H1 (cell line): ENCODE results near the gene CCL24. TPM values are rescaled to one million over a fixed set of nuclear protein-coding genes. Genes with fewer than 3 reads are reported as not detected.
"Not testable (repeated sequence)": the region's sequence is repeated elsewhere in the genome, so short reads cannot be mapped to it uniquely, and the experiment has no call there.

Experiments
- CTCF ChIA-PET: fragments of 300-600 bp; sonication (Branson Sonifier 250); formaldehyde crosslinking; loops from one replicate; lab custom pipeline; 2021; ENCODE audit not compliant: partially characterized antibody; lab: Charles Lee
- POLR2A ChIA-PET: fragments of 300-600 bp; sonication (Branson Sonifier 250); formaldehyde crosslinking; loops from one replicate; lab custom pipeline; 2021; ENCODE audit warnings: inconsistent platforms; ENCODE audit not compliant: partially characterized antibody; lab: Charles Lee
- DNase-seq, 2 experiments: peaks; one replicate each; pipeline versions ENCODE4 v3.0.0 to v3.0.0-alpha.2; 2010 to 2022; ENCODE audit warnings: low spot score in 2 of 2, low read depth in 1 of 2, mixed read lengths in 1 of 2
- FAIRE-seq: peaks from 2 replicates; lab custom pipeline; 2011; peaks lifted over from hg19 to GRCh38; lab: Jason Lieb, UNC
- H2AFZ ChIP-seq: 2 replicates; pipeline ENCODE4 v1.8.1; 2012; ENCODE audit warnings: low read length, inconsistent platforms
- H2AK5ac ChIP-seq: 2 replicates; pipeline ENCODE4 v1.6.1; 2013; ENCODE audit warnings: low read depth, low read length
- H2BK120ac ChIP-seq: replicated peaks from 2 replicates; pipeline ENCODE3; 2013; ENCODE audit warnings: low read depth, low read length, inconsistent platforms
- H2BK12ac ChIP-seq: 2 replicates; pipeline ENCODE4 v1.6.1; 2013; ENCODE audit warnings: low read depth, low read length
- H2BK15ac ChIP-seq: 2 replicates; pipeline ENCODE4 v1.6.1; 2013; ENCODE audit warnings: low read length
- H2BK20ac ChIP-seq: 2 replicates; pipeline ENCODE4 v1.6.1; 2013; ENCODE audit warnings: low read length
- H2BK5ac ChIP-seq: 2 replicates; pipeline ENCODE4 v1.6.1; 2013; ENCODE audit warnings: low read depth, low read length
- H3K14ac ChIP-seq: 2 replicates; pipeline ENCODE4 v1.6.1; 2013; ENCODE audit warnings: inconsistent platforms; ENCODE audit not compliant: insufficient read length
- H3K18ac ChIP-seq: 2 replicates; pipeline ENCODE4 v1.6.1; 2013; ENCODE audit warnings: low read length; ENCODE audit errors: extremely low read depth
- H3K23ac ChIP-seq: 2 replicates; pipeline ENCODE4 v1.6.1; 2013; ENCODE audit warnings: inconsistent platforms; ENCODE audit not compliant: insufficient read length
- H3K23me2 ChIP-seq: 2 replicates; pipeline ENCODE4 v1.6.1; 2013; ENCODE audit warnings: low read depth, low read length
- H3K27ac ChIP-seq: 2 replicates; pipeline ENCODE4 v1.6.1; 2011; ENCODE audit warnings: low read depth, low read length, inconsistent platforms
- H3K27me3 ChIP-seq, 4 experiments: replicated peaks in 1 of 4; 1 replicate in 1 of 4; 2 replicates in 3 of 4; pipeline versions ENCODE4 v1.6.1 to v1.8.1; 2011 to 2013; ENCODE audit warnings: low read length in 3 of 4, mild to moderate bottlenecking in 3 of 4, inconsistent platforms in 2 of 4, mixed read lengths in 2 of 4, moderate library complexity in 1 of 4; ENCODE audit not compliant: control insufficient read depth in 3 of 4, insufficient read depth in 3 of 4; ENCODE audit errors: extremely low read depth in 1 of 4
- H3K36me3 ChIP-seq, 4 experiments: 2 replicates each; pipeline versions ENCODE4 v1.6.1 to v1.8.1; 2011 to 2013; ENCODE audit warnings: mild to moderate bottlenecking in 4 of 4, low read length in 3 of 4, moderate library complexity in 2 of 4, control low read depth in 1 of 4, inconsistent platforms in 1 of 4; ENCODE audit not compliant: insufficient read depth in 4 of 4, control insufficient read depth in 2 of 4
- H3K4ac ChIP-seq: replicated peaks from 2 replicates; pipeline ENCODE3; 2013; ENCODE audit warnings: low read length, low read depth, mixed read lengths, inconsistent platforms; ENCODE audit not compliant: insufficient read length
- H3K4me1 ChIP-seq, 4 experiments: replicated peaks in 1 of 4; 1 replicate in 1 of 4; 2 replicates in 3 of 4; pipeline versions ENCODE4 v1.6.1 to v1.8.1; 2011 to 2013; ENCODE audit warnings: low read length in 3 of 4, inconsistent platforms in 2 of 4, mixed read lengths in 1 of 4; ENCODE audit not compliant: insufficient read depth in 4 of 4, control insufficient read depth in 3 of 4
- H3K4me2 ChIP-seq, 2 experiments: 2 replicates each; pipeline versions ENCODE4 v1.6.1 to v1.8.1; 2011 to 2013; ENCODE audit warnings: low read depth in 2 of 2, low read length in 2 of 2, control low read depth in 1 of 2, inconsistent platforms in 1 of 2, mild to moderate bottlenecking in 1 of 2; ENCODE audit not compliant: insufficient read depth in 1 of 2
- H3K4me3 ChIP-seq, 4 experiments: fragments of 200-600, 300-600 bp in 1 of 4; sonication (generic), shearing (Covaris generic), sonication (Bioruptor Twin) in 1 of 4; 2 replicates each; pipeline versions ENCODE4 v1.5.1 to v1.8.1; 2011 to 2016; ENCODE audit warnings: low read length in 4 of 4, low read depth in 3 of 4, control low read depth in 2 of 4, inconsistent platforms in 2 of 4, mild to moderate bottlenecking in 2 of 4, mixed read lengths in 1 of 4, moderate library complexity in 1 of 4; ENCODE audit not compliant: insufficient read depth in 2 of 4; ENCODE audit errors: extremely low read depth in 1 of 4
- H3K56ac ChIP-seq: replicated peaks from 2 replicates; pipeline ENCODE3; 2013; ENCODE audit warnings: low read depth, mild to moderate bottlenecking, mixed read lengths, low read length, inconsistent platforms; ENCODE audit not compliant: insufficient read length
- H3K79me1 ChIP-seq: 2 replicates; pipeline ENCODE4 v1.6.1; 2013; ENCODE audit warnings: low read depth, low read length, control low read depth
- H3K79me2 ChIP-seq, 2 experiments: 2 replicates each; pipeline versions ENCODE4 v1.6.1 to v1.8.1; 2012 to 2013; ENCODE audit warnings: low read length in 2 of 2, mild to moderate bottlenecking in 2 of 2, inconsistent platforms in 1 of 2; ENCODE audit not compliant: insufficient read depth in 2 of 2, control insufficient read depth in 1 of 2
- H3K9ac ChIP-seq, 4 experiments: replicated peaks in 1 of 4; 1 replicate in 1 of 4; 2 replicates in 3 of 4; pipeline versions ENCODE4 v1.6.1 to v1.8.1; 2011 to 2013; ENCODE audit warnings: low read depth in 3 of 4, low read length in 3 of 4, control low read depth in 2 of 4, mild to moderate bottlenecking in 2 of 4, moderate library complexity in 2 of 4, inconsistent platforms in 1 of 4; ENCODE audit errors: extremely low read depth in 1 of 4
- H3K9me3 ChIP-seq, 2 experiments: 2 replicates each; pipeline versions ENCODE4 v1.6.1 to v1.8.1; 2012 to 2013; ENCODE audit warnings: mild to moderate bottlenecking in 2 of 2, moderate library complexity in 2 of 2, control low read depth in 1 of 2, inconsistent platforms in 1 of 2, low read depth in 1 of 2, low read length in 1 of 2, mixed read lengths in 1 of 2; ENCODE audit not compliant: insufficient read depth in 2 of 2
- H4K20me1 ChIP-seq, 2 experiments: replicated peaks in 1 of 2; 2 replicates each; pipeline versions ENCODE3 to v1.8.1; 2011 to 2013; ENCODE audit warnings: inconsistent platforms in 2 of 2, low read length in 2 of 2, mild to moderate bottlenecking in 1 of 2; ENCODE audit not compliant: insufficient read depth in 2 of 2, control insufficient read depth in 1 of 2
- H4K5ac ChIP-seq: 2 replicates; pipeline ENCODE4 v1.6.1; 2013; ENCODE audit warnings: low read length, low read depth, mixed read lengths, inconsistent platforms; ENCODE audit not compliant: insufficient read length
- H4K8ac ChIP-seq: 2 replicates; pipeline ENCODE4 v1.8.0; 2013; ENCODE audit warnings: mild to moderate bottlenecking, moderate library complexity, low read length, inconsistent platforms; ENCODE audit not compliant: insufficient read depth; ENCODE audit errors: extremely low read depth
- H4K91ac ChIP-seq: replicated peaks from 2 replicates; pipeline ENCODE3; 2013; ENCODE audit warnings: low read length, mixed read lengths, inconsistent platforms; ENCODE audit not compliant: insufficient read length
- WGBS, 2 experiments: shearing (Covaris generic) in 1 of 2; methylation state at CpG; one replicate each; pipeline versions ENCODE4 v1.1.6 to v1.1.7; 2013 to 2015; ENCODE audit warnings: low lambda C conversion rate in 2 of 2, mixed read lengths in 2 of 2, inconsistent platforms in 1 of 2, low coverage in 1 of 2, missing lambda C conversion rate in 1 of 2; ENCODE audit not compliant: insufficient replicate concordance in 2 of 2, insufficient coverage in 1 of 2, insufficient read length in 1 of 2; ENCODE audit errors: extremely low coverage in 1 of 2, missing lambda C conversion rate in 1 of 2; 5-methylcytosine and 5-hydroxymethylcytosine counted together
- polyA plus RNA-seq, 7 experiments: library from polyadenylated mRNA; depleted of rRNA in 3 of 7; stranded (reverse) in 5 of 7; unstranded in 2 of 7; fragments of >200 nt in 5 of 7; fragments of 200-250 nt in 2 of 7; gene quantifications; 1 replicate in 5 of 7; 2 replicates in 1 of 7; 4 replicates in 1 of 7; pipeline versions ENCODE4 v1.2.1 to v1.2.3, GENCODE V29; 2011 to 2013; ENCODE audit warnings: missing spikeins in 2 of 7, mixed read lengths in 2 of 7
- total RNA-seq: library from RNA; stranded (reverse); fragmentation: NEBNext Ultra II Directional; extraction: Animal tissue kit (Norgen Biotek cat#: 25700); gene quantifications from 2 replicates; pipeline ENCODE4 v1.2.1, GENCODE V29; 2021

CCL24 gene
- total and polyA plus RNA-seq, 2 of the 8 experiments (the other 6 are each of a cell fraction or from before 2014, with no cell fraction given): not detected

DNA sequence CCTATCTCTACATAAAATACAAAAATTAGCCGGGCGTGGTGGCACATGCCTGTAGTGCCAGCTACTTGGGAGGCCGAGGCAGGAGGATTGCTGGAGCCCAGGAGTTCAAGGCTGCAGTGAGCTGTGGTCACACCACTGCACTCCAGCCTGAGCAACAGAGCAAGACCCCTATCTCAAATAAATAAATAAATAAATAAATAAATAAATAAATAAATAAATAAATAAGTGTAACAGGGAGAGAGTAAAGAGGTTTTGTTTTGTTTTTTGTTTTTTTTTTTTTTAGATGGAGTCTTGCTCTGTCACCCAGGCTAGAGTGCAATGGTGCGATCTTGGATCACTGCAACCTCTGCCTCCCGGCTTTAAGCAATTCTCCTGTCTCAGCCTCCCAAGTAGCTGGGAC, 21.0 kb downstream of the CCL24 start:
- H2BK120ac ChIP-seq, H2BK20ac ChIP-seq, H3K79me2 ChIP-seq, DNase-seq, H3K9me3 ChIP-seq, H3K23me2 ChIP-seq, H3K27ac ChIP-seq, POLR2A ChIA-PET, H4K5ac ChIP-seq, H4K20me1 ChIP-seq, H3K56ac ChIP-seq, CTCF ChIA-PET, H4K8ac ChIP-seq, H3K23ac ChIP-seq, H4K91ac ChIP-seq, H3K79me1 ChIP-seq, H3K36me3 ChIP-seq, H3K4me3 ChIP-seq, FAIRE-seq, H2AFZ ChIP-seq, H2BK5ac ChIP-seq, H3K18ac ChIP-seq, H2BK15ac ChIP-seq, H3K14ac ChIP-seq, H3K4ac ChIP-seq, H2AK5ac ChIP-seq, H3K9ac ChIP-seq, H3K27me3 ChIP-seq, H2BK12ac ChIP-seq, H3K4me1 ChIP-seq, H3K4me2 ChIP-seq: not testable (repeated sequence)
- WGBS, 2 experiments: 90% methylated on average over 5 of the region's 5 CpGs; no CpG with 5 or more reads in 1 of the 2 experiments
